ENCODE results near the gene ZNF865.

GRCh38 chr19:55637534-55637933 lies 32.1 kb downstream of the ZNF865 start:
- TF ChIP-seq, protein P1, sequence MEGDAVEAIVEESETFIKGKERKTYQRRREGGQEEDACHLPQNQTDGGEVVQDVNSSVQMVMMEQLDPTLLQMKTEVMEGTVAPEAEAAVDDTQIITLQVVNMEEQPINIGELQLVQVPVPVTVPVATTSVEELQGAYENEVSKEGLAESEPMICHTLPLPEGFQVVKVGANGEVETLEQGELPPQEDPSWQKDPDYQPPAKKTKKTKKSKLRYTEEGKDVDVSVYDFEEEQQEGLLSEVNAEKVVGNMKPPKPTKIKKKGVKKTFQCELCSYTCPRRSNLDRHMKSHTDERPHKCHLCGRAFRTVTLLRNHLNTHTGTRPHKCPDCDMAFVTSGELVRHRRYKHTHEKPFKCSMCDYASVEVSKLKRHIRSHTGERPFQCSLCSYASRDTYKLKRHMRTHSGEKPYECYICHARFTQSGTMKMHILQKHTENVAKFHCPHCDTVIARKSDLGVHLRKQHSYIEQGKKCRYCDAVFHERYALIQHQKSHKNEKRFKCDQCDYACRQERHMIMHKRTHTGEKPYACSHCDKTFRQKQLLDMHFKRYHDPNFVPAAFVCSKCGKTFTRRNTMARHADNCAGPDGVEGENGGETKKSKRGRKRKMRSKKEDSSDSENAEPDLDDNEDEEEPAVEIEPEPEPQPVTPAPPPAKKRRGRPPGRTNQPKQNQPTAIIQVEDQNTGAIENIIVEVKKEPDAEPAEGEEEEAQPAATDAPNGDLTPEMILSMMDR (IDR thresholded peaks at IDR 0.05; ENCODE audit: insufficient read depth, low read length, poor library complexity, severe bottlenecking), result no peak
- TF ChIP-seq EZH2phosphoT487 (conservative IDR thresholded peaks at IDR 0.05; ENCODE audit: low read length), result no peak

Data from SU-DHL-6 (cell line).